GM23338 (cell line): ENCODE data around the gene GUCY1A1. TPM values are rescaled to one million over a fixed set of nuclear protein-coding genes. Genes with fewer than 3 reads are reported as not detected.

Experiments used
- ATAC-seq: fragments of 200-7000 bp; cut with Tn5 transposase; 3 replicates; pipeline ENCODE4 v1.9.1; 2020
- DNase-seq: peaks from one replicate; pipeline ENCODE4 v3.0.0-alpha.2; 2015; ENCODE audit warnings: low spot score
- H2AFZ ChIP-seq: fragments of 200-600 bp; sonication (generic); 2 replicates; pipeline ENCODE4 v1.8.0; 2016; ENCODE audit warnings: antibody characterized with exemption, mild to moderate bottlenecking, moderate library complexity
- H3F3A ChIP-seq: fragments of 200-600 bp; sonication (generic); replicated peaks from 2 replicates; pipeline ENCODE4 v1.8.0; 2017; ENCODE audit warnings: antibody characterized with exemption, mixed run types, low read depth
- H3K27ac ChIP-seq: fragments of 200-600 bp; sonication (generic); 2 replicates; pipeline ENCODE4 v1.6.1; 2016; ENCODE audit warnings: low read depth
- H3K27me3 ChIP-seq: fragments of 200-600 bp; sonication (generic); 2 replicates; pipeline ENCODE4 v1.8.0; 2016; ENCODE audit warnings: mild to moderate bottlenecking, mixed run types, moderate library complexity; ENCODE audit not compliant: insufficient read depth
- H3K36me3 ChIP-seq: fragments of 200-600 bp; sonication (generic); 2 replicates; pipeline ENCODE4 v1.8.0; 2016; ENCODE audit warnings: mild to moderate bottlenecking; ENCODE audit not compliant: insufficient read depth
- H3K4me1 ChIP-seq: fragments of 200-600 bp; sonication (generic); 2 replicates; pipeline ENCODE4 v1.8.0; 2016; ENCODE audit warnings: mild to moderate bottlenecking, moderate library complexity; ENCODE audit not compliant: insufficient read depth
- H3K4me2 ChIP-seq: fragments of 200-600 bp; sonication (generic); 2 replicates; pipeline ENCODE4 v1.7.1; 2017; ENCODE audit warnings: mixed run types
- H3K4me3 ChIP-seq: fragments of 200-600 bp; sonication (generic); 2 replicates; pipeline ENCODE4 v1.6.1; 2016; ENCODE audit warnings: mixed run types
- H3K79me2 ChIP-seq: fragments of 200-600 bp; sonication (generic); replicated peaks from 2 replicates; pipeline ENCODE4 v1.8.0; 2017; ENCODE audit warnings: mild to moderate bottlenecking; ENCODE audit not compliant: insufficient read depth
- H3K9me2 ChIP-seq: fragments of 200-600 bp; sonication (generic); 2 replicates; pipeline ENCODE4 v1.8.0; 2017; ENCODE audit not compliant: insufficient read depth
- H4K20me1 ChIP-seq: fragments of 200-600 bp; sonication (generic); replicated peaks from 2 replicates; pipeline ENCODE4 v1.8.0; 2017; ENCODE audit warnings: mild to moderate bottlenecking; ENCODE audit not compliant: insufficient read depth
- H3K27ac Mint-ChIP-seq: 2 replicates; pipeline ENCODE4 v1.8.0; 2020; ENCODE audit warnings: inconsistent platforms, mild to moderate bottlenecking, moderate library complexity, mixed read lengths
- H3K27me3 Mint-ChIP-seq: 3 replicates; pipeline ENCODE4 v1.8.0; 2022; ENCODE audit warnings: low read depth, mild to moderate bottlenecking, moderate library complexity, mixed read lengths, inconsistent platforms; ENCODE audit not compliant: insufficient read depth, poor library complexity
- H3K36me3 Mint-ChIP-seq: 3 replicates; pipeline ENCODE4 v1.8.0; 2021; ENCODE audit warnings: low read depth, mild to moderate bottlenecking, inconsistent platforms, moderate library complexity, mixed read lengths
- H3K4me1 Mint-ChIP-seq: 3 replicates; pipeline ENCODE4 v1.8.0; 2020; ENCODE audit warnings: mild to moderate bottlenecking, inconsistent platforms, mixed read lengths
- H3K4me3 Mint-ChIP-seq: 3 replicates; pipeline ENCODE4 v1.8.0; 2021; ENCODE audit warnings: moderate library complexity, mild to moderate bottlenecking, inconsistent platforms, mixed read lengths
- H3K9me3 Mint-ChIP-seq: 3 replicates; pipeline ENCODE4 v1.8.0; 2020; ENCODE audit warnings: moderate library complexity, mild to moderate bottlenecking, inconsistent platforms, mixed read lengths
- CREB1 ChIP-seq: fragments of 250-450 bp; sonication (Bioruptor Pico); IDR thresholded peaks from 2 replicates; pipeline ENCODE4 v1.5.0; 2020; ENCODE audit warnings: low read depth, mild to moderate bottlenecking, moderate library complexity
- ETS1 ChIP-seq: IDR thresholded peaks from 2 replicates; pipeline ENCODE4 v1.6.1; 2016; ENCODE audit warnings: antibody characterized with exemption
- EZH2 ChIP-seq: fragments of 200-600 bp; sonication (generic); IDR thresholded peaks from one replicate; pipeline ENCODE4 v1.8.0; 2017; ENCODE audit warnings: antibody characterized with exemption, mild to moderate bottlenecking, low read depth; ENCODE audit not compliant: unreplicated experiment
- EZH2phosphoT487 ChIP-seq: fragments of 200-600 bp; sonication (generic); IDR thresholded peaks from one replicate; pipeline ENCODE4 v1.8.1; 2018; ENCODE audit warnings: antibody characterized with exemption; ENCODE audit not compliant: unreplicated experiment
- JUNB ChIP-seq: IDR thresholded peaks from one replicate; pipeline ENCODE4 v1.6.1; 2016; ENCODE audit warnings: antibody characterized with exemption; ENCODE audit not compliant: unreplicated experiment
- NANOG ChIP-seq: IDR thresholded peaks from 2 replicates; pipeline ENCODE4 v1.6.1; 2016; ENCODE audit warnings: antibody characterized with exemption, borderline replicate concordance
- POLR2AphosphoS5 ChIP-seq: IDR thresholded peaks from 2 replicates; pipeline ENCODE4 v1.6.1; 2016; ENCODE audit warnings: antibody characterized with exemption, low read depth
- REST ChIP-seq: IDR thresholded peaks from one replicate; pipeline ENCODE4 v1.6.1; 2018; ENCODE audit warnings: antibody characterized with exemption; ENCODE audit not compliant: unreplicated experiment
- STAT1 ChIP-seq: IDR thresholded peaks from one replicate; pipeline ENCODE4 v1.6.1; 2016; ENCODE audit warnings: antibody characterized with exemption; ENCODE audit not compliant: unreplicated experiment
- ZNF114 ChIP-seq: fragments of 250-450 bp; sonication (Bioruptor Pico); IDR thresholded peaks from 2 replicates; pipeline ENCODE4 v1.5.0; 2020; ENCODE audit warnings: mild to moderate bottlenecking, moderate library complexity
- ZNF331 ChIP-seq: fragments of 250-450 bp; sonication (Bioruptor Pico); IDR thresholded peaks from 2 replicates; pipeline ENCODE4 v1.5.0; 2020; ENCODE audit warnings: low read depth, mild to moderate bottlenecking, moderate library complexity
- ZNF462 ChIP-seq: fragments of 250-450 bp; sonication (Bioruptor Pico); IDR thresholded peaks from 2 replicates; pipeline ENCODE4 v1.5.0; 2020; ENCODE audit warnings: mild to moderate bottlenecking, moderate library complexity
- polyA plus RNA-seq: library from polyadenylated mRNA; unstranded; fragments of >200 nt; fragmentation: Nextera tagmentation; extraction: Ambion mirVana; gene quantifications from 2 replicates; pipeline ENCODE4 v1.2.1, GENCODE V29; 2016
- total RNA-seq: library from RNA; depleted of rRNA; stranded (reverse); fragments of >200 nt; shearing (Covaris generic); gene quantifications from 2 replicates; pipeline ENCODE4 v1.2.3, GENCODE V29; 2014
- TF ChIP-seq, protein P1 (sequence below), 2 experiments: fragments of 200-600 bp in 1 of 2; sonication (generic) in 1 of 2; conservative IDR thresholded peaks; 2 replicates each; pipeline versions ENCODE4 v1.5.1 to v1.6.1; 2016 to 2017; ENCODE audit warnings: antibody characterized with exemption in 2 of 2, low read depth in 2 of 2, mild to moderate bottlenecking in 2 of 2, moderate library complexity in 1 of 2

GUCY1A1 gene
- total and polyA plus RNA-seq, 2 experiments from 2014 or later = not detected

DNA sequence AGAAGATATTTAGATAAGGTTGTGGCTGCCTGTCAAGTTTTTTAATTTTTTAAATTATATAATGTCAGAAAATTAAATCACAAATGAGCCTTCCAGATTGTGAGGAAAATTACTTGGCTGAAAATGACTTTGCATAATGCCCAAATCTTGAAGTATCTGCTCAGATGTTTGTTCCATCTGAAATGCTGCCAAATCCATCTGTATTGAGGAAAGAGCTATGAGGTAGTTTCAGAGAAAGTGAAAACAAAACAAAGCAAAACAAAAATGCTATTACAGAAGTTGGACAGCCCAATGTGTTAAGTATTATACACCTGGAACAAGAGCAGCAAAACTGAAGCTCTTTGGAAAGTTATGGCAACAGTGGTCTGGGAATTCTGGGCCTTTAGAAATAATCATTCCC lies 68.8 kb downstream of the GUCY1A1 start:
- H3K4me3 ChIP-seq = no peak overlapping the region
- H4K20me1 ChIP-seq = no peaks in the 10 kb centered on the region
- no peaks in the 10 kb centered on the region for H3F3A ChIP-seq
- no peak overlapping the region for H2AFZ ChIP-seq
- peaks cover 7% of the 10 kb centered on the region for H3K9me2 ChIP-seq
- H3K36me3 ChIP-seq = no peaks in the 10 kb centered on the region
- Mint-ChIP-seq H3K27me3 (no peaks in the 10 kb centered on the region), H3K36me3 (no peaks in the 10 kb centered on the region), H3K27ac (no peak overlapping the region), H3K9me3 (no peaks in the 10 kb centered on the region), H3K4me1 (no peaks in the 10 kb centered on the region), H3K4me3 (no peak overlapping the region)
- H3K4me1 ChIP-seq = no peaks in the 10 kb centered on the region
- DNase-seq (no peak), ATAC-seq (no peak)
- H3K27ac ChIP-seq = no peak overlapping the region
- no peak for TF ChIP-seq ZNF331 (CRISPR knock-in tag)
- TF ChIP-seq POLR2AphosphoS5 = no peak
- TF ChIP-seq JUNB = no peak
- TF ChIP-seq REST = no peak
- TF ChIP-seq ZNF462 (CRISPR knock-in tag) = no peak
- TF ChIP-seq EZH2phosphoT487 = no peak
- TF ChIP-seq ETS1 = no peak
- no peak for TF ChIP-seq EZH2
- TF ChIP-seq NANOG = no peak
- TF ChIP-seq, protein P1, sequence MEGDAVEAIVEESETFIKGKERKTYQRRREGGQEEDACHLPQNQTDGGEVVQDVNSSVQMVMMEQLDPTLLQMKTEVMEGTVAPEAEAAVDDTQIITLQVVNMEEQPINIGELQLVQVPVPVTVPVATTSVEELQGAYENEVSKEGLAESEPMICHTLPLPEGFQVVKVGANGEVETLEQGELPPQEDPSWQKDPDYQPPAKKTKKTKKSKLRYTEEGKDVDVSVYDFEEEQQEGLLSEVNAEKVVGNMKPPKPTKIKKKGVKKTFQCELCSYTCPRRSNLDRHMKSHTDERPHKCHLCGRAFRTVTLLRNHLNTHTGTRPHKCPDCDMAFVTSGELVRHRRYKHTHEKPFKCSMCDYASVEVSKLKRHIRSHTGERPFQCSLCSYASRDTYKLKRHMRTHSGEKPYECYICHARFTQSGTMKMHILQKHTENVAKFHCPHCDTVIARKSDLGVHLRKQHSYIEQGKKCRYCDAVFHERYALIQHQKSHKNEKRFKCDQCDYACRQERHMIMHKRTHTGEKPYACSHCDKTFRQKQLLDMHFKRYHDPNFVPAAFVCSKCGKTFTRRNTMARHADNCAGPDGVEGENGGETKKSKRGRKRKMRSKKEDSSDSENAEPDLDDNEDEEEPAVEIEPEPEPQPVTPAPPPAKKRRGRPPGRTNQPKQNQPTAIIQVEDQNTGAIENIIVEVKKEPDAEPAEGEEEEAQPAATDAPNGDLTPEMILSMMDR (conservative IDR thresholded peaks at IDR 0.05; ENCODE audit: low read depth in 2 of 2) = no peak
- TF ChIP-seq CREB1 = no peak
- TF ChIP-seq STAT1 = no peak
- TF ChIP-seq ZNF114 (CRISPR knock-in tag) = no peak
- no peaks in the 10 kb centered on the region for H3K27me3 ChIP-seq
- no peaks in the 10 kb centered on the region for H3K79me2 ChIP-seq
- no peak overlapping the region for H3K4me2 ChIP-seq
